ENCODE measurements around the gene OR10T2. TPM values are rescaled to one million over a fixed set of nuclear protein-coding genes. Genes with fewer than 3 reads are reported as not detected.
"Not testable (repeated sequence)": the region's sequence is repeated elsewhere in the genome, so short reads cannot be mapped to it uniquely, and the experiment has no call there.

Gene OR10T2, protein sequence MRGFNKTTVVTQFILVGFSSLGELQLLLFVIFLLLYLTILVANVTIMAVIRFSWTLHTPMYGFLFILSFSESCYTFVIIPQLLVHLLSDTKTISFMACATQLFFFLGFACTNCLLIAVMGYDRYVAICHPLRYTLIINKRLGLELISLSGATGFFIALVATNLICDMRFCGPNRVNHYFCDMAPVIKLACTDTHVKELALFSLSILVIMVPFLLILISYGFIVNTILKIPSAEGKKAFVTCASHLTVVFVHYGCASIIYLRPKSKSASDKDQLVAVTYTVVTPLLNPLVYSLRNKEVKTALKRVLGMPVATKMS
- total RNA-seq: under 0.01 TPM

DNA sequence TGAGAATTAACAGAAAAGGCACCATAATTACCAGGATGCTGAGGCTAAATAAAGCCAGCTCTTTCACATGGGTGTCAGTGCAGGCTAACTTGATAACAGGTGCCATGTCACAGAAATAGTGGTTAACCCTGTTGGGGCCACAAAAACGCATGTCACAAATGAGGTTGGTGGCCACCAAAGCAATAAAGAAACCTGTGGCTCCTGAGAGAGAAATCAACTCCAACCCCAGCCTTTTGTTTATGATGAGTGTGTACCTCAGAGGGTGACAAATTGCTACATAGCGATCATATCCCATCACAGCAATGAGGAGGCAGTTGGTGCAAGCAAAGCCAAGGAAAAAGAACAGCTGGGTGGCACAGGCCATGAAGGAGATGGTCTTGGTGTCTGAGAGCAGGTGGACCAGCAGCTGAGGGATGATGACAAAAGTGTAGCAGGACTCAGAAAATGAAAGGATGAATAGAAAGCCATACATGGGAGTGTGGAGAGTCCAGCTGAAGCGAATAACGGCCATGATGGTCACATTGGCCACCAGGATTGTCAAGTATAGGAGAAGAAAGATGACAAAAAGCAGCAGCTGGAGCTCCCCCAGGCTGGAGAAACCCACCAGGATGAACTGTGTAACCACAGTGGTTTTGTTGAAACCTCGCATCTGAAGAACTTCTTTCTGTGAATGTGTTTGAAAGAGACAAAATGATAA, at the start of gene OR10T2:
Gene OR10T2, minus strand, starts transcription at position 649 of the 697 bp plus-strand sequence. Its CDS starts 0 bp downstream, at position 649.
- DNase-seq (ENCODE audit: low read depth in 2 of 3, low spot score in 2 of 3): no peak

DNA sequence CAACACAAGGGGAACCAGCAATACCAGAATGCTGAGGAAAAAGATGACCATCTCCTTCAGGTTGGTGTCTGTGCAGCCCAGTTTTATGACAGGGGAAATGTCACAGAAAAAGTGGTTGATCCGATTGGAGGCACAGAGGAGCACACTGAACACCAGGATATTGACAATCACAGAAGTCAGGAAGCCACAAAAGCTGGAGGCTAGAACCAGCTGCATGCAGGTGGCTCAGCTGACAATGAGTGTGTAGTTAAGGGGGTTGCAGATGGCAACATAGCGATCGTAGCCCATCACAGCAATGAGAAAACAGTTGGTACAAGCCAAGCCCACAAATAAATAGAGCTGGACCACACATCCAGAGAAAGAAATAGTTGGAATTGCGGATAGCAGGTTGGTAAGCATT, 46.1 kb upstream of the OR10T2 start:
- DNase-seq (ENCODE audit: low read depth in 2 of 3, low spot score in 2 of 3): no peak

DNA sequence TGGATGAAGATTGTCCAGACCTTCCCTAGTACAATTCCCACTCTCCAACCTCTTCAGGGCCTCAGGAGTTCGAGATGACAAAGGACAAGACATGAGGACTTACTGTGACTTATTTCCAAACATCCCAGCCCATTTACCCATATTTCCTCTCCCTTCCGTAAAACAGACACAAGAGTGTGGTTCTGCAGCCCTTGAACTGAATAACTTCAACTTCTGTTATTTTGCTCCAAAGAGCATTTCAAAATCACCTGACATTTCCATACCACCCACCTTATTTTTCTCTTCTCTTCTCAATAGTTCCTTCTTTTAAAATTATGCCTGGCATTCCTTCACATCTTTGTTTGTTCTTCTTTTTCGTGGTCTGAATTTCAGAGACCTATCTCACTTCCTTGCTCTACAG, 35.5 kb upstream of the OR10T2 start:
- no peak for DNase-seq (ENCODE audit: low read depth in 2 of 3, low spot score in 2 of 3)

DNA sequence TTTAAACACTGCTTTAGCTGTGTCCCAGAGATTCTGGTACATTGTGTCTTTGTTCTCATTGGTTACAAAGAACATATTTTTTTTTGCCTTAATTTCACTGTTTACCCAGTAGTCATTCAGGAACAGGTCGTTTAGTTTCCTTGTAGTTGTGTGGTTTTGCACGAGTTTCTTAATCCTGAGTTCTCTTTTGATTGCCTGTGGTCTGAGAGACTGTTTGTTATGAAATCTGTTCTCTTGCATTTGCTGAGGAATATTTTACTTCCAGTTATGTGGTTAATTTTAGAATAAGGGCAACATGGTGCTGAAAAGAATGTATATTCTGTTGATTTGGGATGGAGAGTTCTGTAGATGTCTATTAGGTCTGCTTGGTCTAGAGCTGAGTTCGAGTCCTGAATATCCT, 30.9 kb upstream of the OR10T2 start:
- DNase-seq (ENCODE audit: low read depth in 2 of 3, low spot score in 2 of 3): not testable (repeated sequence)

DNA sequence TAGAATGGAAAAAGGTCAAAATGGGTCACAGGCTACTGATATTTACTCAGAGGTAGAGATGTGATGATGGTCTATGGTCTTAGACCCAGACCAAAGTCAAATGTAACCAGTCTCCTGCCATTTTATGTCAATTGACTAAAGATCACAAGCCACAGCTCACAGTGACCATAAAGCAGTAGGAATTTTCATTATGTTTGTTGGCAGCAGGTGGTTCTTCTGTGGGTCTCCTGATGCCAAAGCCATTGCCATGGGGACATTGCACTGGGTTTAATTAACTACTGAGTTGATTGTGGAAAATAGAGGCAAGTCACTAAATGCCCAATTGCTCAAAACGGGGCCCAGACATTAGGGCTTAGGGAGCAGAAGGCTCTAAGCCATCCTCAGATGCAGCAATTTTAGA, 26.9 kb upstream of the OR10T2 start, which contains the start of gene OR10K2:
Gene OR10K2, minus strand, starts transcription at position 101 of the 400 bp plus-strand sequence. CDS start 5,371 bp downstream, outside the sequence.
- DNase-seq (ENCODE audit: low read depth in 2 of 3, low spot score in 2 of 3): no peak

DNA sequence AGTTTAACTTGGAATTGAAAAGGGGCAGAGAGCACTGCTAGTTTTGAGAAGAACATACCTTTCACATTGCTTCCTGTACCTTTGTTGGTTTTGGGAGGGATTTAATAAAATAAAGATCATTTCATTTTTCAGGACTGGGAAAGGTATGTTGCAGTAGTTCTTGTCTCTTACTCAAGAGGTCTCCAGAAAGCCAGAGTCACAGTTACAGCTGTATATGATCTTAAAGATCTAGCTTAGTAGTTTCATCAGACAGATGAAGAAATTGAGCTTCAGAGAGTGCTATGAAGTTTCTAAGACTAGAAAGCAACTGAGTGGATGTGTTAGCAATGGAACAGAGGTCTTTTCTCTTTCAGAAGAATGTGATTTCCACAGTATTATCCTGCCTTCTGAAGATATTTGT, 25.8 kb upstream of the OR10T2 start:
- no peak for DNase-seq (ENCODE audit: low read depth in 2 of 3, low spot score in 2 of 3)

DNA sequence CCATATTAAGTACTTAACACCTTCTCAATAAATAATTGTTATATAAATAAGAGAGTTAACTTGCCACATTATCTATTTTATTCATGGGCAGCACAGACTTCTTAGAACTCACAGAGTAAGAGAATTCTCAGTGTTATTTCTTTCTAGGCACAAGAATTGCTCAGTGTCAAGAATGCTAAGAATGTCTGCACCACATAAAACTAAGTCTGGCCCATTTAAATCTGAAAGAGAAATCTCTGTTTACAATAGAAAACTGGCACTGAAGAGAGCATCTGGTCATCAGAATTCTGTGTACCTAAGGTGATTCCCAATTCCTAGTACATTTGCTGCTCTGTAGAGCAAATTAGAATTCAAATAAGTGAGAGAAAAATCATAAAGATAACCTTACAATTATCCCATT, 22.9 kb upstream of the OR10T2 start:
- no peak for DNase-seq (ENCODE audit: low read depth in 2 of 3, low spot score in 2 of 3)

DNA sequence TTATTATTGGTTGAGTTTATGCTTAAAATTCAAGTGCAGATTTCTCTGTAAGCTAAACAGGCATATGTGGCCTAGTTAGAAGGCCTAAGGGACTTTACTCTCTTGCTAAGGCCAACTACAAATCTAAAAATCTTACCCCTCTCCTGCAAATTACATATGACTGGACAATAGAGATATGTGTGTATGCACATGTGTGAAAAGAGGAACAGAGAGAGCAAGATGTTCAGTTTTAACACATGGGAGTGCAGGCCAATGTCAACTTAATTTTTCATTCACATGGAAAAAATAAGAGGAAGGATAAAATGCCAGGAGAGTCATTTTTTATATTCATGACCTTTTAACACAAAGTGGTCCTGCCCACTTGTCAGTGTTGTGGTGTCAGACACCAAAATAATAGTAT, 18.3 kb upstream of the OR10T2 start:
- no peak for DNase-seq (ENCODE audit: low read depth in 2 of 3, low spot score in 2 of 3)

DNA sequence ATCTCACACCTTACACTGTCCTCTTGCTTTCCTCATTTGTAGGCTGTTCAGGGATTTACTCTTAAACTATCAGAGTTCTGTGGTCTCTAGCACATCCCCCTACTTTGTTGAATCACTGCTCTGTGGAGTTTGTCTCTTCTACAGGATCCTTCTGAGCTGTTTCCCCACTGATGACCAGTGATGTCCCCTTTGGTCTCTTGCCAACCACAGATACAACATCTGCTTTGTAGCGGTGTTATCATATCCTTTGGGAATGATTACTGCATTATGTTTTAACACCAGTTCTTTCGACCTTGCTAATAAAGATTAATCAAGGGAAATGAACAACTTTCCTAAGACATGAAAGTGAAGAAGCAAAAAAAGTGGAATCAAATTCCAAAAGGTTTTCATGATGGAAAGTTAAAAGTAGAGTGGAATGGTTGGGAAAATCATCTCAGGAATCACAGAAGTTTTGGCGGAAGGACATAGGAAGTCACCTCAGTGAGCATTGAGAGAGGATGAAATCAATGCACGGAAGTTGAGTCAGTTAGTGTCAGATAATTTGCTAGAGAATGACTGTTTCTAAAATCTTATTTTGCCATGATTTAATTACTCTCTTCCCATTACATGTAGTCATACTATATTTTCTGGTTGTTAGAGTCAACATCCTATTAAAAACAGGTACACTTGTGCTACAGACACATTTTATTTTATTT, 15.5 kb upstream of the OR10T2 start:
- no peak for DNase-seq (ENCODE audit: low read depth in 2 of 3, low spot score in 2 of 3)

DNA sequence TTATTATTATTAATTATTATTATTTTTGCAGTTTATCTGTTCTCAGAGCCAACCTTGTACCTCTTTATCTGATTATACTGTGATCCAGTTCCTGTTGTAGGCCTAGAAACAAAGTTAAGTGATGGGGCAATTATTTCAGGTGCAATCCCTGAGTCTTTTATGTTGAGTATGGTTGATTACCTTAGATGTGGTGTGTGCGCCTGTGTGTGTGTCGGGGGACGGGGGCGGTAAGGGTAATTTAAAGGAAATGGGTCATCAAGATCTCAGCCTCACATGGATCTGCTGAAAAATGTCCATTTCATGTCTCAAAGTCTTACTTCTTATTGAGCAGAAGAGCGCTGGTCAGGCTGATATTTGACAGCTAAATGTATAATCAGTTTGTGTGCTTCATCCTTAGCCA, 7.8 kb upstream of the OR10T2 start:
- DNase-seq (ENCODE audit: low read depth in 2 of 3, low spot score in 2 of 3): no peak

DNA sequence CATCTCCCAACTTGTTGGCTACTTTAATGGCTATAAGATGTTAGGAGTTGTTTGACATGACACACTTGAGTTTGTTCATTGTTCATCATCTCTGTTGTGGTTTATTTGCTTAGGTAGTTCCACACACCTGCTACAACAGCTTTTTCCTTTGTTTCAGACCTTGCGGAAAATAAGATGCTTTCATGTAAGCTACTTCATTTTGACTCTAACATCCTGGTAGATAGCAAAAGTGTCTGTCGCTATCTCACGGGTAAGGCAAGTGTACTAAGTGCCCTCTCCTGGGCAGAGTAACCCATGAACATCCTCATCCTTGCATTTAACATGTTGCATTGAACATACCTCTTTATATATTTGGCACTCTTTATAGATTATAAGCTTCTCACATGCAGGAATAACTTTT, 1.6 kb upstream of the OR10T2 start:
- no peak for DNase-seq (ENCODE audit: low read depth in 2 of 3, low spot score in 2 of 3)

DNA sequence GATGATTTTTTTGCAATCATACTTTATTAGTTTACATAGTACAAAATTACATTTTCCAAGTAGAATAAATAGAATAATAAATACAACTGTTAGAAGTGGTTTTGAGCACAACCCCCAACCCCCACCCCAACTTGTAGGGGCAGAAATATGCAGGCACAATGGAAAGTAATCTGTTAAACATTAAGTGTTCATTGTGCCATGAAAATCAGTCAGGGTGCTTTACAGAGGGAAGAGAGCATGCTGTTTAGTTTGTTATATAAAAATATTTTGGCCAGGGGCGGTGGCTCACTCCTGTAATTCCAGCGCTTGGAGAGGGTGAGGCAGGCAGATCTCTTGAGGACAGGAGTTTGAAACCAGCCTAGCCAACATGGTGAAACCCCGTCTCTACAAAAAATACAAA, 2.6 kb downstream of the OR10T2 start:
- DNase-seq (ENCODE audit: low read depth in 2 of 3, low spot score in 2 of 3): no peak

DNA sequence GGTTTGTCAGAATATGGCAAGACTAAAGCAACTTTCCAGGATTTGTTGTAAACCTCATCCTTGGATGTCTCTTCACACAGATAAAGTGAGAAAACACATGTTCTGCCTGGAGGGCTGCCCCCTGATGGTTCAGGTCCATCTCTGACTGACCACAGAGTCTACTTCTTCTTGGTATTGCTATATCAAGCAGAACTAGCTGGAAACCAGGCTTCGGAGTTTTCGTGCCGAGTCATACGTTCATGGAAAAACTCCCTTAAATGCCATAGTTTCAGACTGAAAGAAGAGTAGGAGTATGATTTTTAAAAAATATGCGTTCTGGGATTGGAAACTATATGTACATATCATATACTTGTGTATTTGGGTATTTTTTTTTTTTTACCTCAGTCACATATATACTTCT, 5.8 kb downstream of the OR10T2 start:
- no peak for DNase-seq (ENCODE audit: low read depth in 2 of 3, low spot score in 2 of 3)

DNA sequence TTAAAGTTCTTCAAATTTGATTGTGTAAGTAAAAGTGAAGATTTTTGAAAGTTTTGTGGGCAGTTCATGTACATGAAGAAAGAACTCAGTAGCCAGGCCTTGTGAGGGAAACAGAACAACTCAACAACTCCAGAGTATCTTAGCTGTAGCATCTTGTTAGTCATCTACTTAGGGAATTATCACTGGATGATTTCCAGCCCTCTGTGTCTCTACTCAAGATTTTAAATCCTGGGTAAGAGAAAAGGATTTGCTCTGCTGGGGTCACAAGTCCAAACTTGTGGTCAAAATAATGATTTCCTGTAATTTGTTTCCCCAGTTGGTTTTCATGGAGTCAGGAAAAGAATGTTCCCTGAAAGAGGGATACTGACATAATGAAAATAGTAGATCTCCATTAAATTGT, 8.2 kb downstream of the OR10T2 start:
- DNase-seq (ENCODE audit: low read depth in 2 of 3, low spot score in 2 of 3): no peak

DNA sequence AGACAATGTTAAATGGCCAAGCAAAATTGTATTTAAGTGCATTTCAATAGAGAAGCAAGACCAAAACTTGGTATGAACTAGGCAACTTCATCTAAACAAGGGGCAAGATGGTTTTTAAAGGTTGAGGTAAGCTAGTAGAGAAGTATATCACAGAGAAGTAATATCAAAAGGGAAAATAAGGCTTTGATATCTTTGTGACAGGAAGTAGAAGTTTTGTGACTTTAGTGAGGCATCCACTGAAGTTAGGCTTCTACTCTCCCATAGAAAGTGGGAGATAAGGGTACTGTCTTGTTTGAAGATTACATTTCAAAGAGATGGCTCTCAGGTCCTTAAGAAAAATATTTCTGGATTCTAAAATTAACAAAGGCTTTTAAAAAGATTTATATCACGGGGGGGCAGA, 8.9 kb downstream of the OR10T2 start:
- no peak for DNase-seq (ENCODE audit: low read depth in 2 of 3, low spot score in 2 of 3)

DNA sequence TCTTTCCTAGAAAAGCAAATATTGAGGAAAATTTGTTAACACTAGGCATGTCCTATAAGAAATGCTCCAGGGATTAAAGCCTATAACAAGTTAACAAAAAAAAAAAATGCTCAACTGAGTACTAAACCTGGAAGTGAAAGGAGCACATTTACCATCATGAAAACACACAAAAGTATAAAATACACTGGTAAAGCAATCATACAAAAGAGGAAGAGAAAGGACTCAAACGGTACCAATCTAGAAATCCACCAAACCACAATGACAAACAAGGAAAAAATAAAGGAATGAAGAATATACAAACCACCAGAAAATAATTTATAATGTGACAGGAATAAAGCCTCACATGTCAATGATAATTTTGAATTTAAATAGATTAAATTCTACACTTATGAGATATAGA, 24.4 kb downstream of the OR10T2 start:
- no peak for DNase-seq (ENCODE audit: low read depth in 2 of 3, low spot score in 2 of 3)

DNA sequence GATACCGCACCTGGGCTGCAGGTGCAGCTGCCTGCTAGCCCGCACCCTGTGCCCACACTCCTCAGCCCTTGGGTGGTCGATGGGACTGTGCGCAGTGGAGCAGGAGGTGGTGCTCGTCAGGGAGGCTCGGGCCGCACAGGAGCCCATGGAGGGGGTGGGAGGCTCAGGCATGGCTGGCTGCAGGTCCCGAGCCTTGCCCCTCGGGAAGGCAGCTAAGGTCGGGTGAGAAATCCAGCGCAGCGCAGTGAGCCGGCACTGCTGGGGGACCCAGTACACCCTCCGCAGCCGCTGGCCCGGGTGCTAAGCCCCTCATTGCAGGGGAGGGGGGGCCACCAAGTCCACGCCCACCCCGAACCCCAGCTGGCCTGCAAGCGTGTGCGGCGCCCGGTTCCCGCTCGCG, 25.2 kb downstream of the OR10T2 start:
- DNase-seq (ENCODE audit: low read depth in 2 of 3, low spot score in 2 of 3): not testable (repeated sequence)

DNA sequence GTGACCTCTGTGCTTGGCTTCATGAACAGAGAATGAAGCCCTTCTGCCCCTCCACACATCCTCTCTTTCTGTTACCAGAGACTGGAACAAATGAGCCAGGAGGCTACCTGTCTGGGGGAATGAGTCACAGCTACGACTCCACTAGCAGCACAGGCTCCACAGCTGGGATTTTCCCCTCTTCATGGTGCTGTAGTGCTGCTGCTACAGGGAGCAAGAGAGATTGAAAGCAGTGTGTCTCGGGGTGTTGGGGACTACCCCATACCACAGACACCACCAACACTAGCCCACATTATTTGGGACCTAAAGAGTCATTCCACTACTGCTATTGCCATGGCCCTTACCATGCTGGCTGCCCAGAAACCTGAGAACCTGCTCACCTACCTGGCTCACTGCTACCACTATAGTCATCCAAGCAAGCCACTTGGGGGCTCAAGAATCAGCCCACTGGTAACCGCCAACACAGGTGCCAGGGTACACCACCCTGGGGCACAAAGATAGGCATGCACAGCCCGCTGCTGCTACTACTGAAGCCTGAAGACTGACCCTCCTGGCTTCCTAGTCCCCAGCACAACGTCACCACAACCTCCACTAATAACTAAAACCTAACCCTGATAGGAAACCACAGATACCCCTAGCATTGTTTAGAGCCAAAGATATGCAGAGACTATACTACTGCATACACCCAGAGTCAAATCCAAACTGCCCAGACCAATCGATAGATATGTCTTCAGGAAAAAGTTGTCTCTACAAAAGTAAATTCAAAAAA, 27.9 kb downstream of the OR10T2 start:
- no peak for DNase-seq (ENCODE audit: low read depth in 2 of 3, low spot score in 2 of 3)

DNA sequence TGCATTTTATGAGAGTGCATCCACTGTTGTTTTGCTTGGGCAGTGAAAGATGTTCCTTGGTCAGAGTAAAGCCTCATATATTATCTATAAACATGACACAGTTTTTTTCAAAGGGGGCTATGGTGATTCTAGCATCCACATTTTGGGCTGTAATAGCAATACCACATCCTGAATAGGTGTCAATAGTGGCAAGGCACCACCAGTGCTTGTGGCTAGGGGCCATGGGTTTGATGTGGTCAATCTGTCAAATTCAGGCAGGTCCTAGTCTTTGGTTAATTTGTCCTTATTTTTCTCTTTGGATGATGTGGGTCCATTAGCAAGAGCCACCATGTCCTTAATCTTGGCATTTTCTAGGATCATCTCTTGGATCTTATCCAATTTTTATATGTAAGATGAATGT, 32.5 kb downstream of the OR10T2 start:
- DNase-seq (ENCODE audit: low read depth in 2 of 3, low spot score in 2 of 3): no peak

DNA sequence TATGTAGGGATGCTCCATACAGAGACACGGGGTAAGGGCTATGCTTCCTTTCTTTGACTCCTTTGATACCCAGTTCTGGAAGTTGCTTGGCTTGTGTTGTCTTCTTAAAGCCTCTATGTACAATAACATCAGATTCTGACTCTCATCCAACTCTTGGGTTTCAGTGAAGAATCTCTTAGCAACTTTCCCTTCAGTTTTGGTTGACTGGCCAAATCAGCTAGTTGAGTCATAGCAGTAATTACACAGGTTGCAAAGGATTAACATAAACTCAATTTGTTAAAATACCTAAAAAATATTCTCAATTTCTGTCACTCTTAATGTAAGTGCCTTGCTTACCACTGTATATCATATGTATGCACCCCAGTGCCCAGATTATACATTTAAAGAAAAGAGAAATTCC, 36.3 kb downstream of the OR10T2 start:
- DNase-seq (ENCODE audit: low read depth in 2 of 3, low spot score in 2 of 3): no peak

DNA sequence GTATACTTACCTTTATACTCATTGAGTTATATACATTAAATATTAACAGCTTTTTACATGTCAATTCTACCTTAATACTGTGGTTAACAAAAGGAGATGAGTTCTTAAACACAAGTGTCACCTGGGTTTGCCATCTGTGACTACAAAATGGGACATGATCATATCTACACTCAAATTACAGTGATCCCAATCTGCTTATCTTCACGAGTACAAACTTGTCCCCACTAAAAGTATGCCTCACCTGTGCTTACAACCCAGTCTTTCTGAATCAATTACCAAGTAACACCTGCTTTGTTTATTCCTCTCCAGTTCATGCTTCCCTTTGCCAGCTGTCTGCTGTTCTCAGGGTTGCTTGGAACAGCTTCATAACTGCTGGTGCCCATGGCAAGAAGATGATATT, 36.8 kb downstream of the OR10T2 start:
- DNase-seq (ENCODE audit: low read depth in 2 of 3, low spot score in 2 of 3): no peak

All from hematopoietic multipotent progenitor cell (in vitro differentiated cells).